Activated T-helper 2 cell treated with anti-CD3 and anti-CD28 coated beads, Interferon-gamma antibody, Interleukin-2, Interleukin-4, amounts not matched to agents 10 μg/mL and 5 μg/mL and 100 μg/mL, durations not matched to agents 14 hours and 24 hours and 36 hours (primary cell): ENCODE data around the gene CACNG4. TPM values are rescaled to one million over a fixed set of nuclear protein-coding genes. Genes with fewer than 3 reads are reported as not detected.
"Not testable (repeated sequence)": the region's sequence is repeated elsewhere in the genome, so short reads cannot be mapped to it uniquely, and the experiment has no call there.

Experiments
- DNase-seq: peaks from one replicate; pipeline ENCODE4 v3.0.0; 2021; ENCODE audit warnings: low spot score
- H3K27ac Mint-ChIP-seq: one replicate; pipeline ENCODE4 v1.8.0; 2021; ENCODE audit warnings: mixed read lengths
- H3K27me3 Mint-ChIP-seq: one replicate; pipeline ENCODE4 v1.8.0; 2021; ENCODE audit warnings: low read depth, mixed read lengths
- H3K36me3 Mint-ChIP-seq: one replicate; pipeline ENCODE4 v1.8.0; 2021; ENCODE audit warnings: low read depth, mixed read lengths
- H3K4me1 Mint-ChIP-seq: one replicate; pipeline ENCODE4 v1.8.0; 2021; ENCODE audit warnings: low read depth, mixed read lengths
- H3K4me3 Mint-ChIP-seq: one replicate; pipeline ENCODE4 v1.8.0; 2021; ENCODE audit warnings: low read depth, mild to moderate bottlenecking, moderate library complexity, mixed read lengths
- H3K9me3 Mint-ChIP-seq: one replicate; pipeline ENCODE4 v1.8.0; 2021; ENCODE audit warnings: mixed read lengths
- intact Hi-C: fragments of 100-400 bp; cut with micrococcal nuclease; formaldehyde crosslinking; loops from one replicate; pipeline ENCODE4 v1.15.1; 2023
- total RNA-seq: library from RNA; stranded (reverse); gene quantifications from 2 replicates; pipeline ENCODE4 v1.2.3, GENCODE V29; 2022

Gene CACNG4
- total RNA-seq, 1 donor from 2014 or later, result not detected

DNA sequence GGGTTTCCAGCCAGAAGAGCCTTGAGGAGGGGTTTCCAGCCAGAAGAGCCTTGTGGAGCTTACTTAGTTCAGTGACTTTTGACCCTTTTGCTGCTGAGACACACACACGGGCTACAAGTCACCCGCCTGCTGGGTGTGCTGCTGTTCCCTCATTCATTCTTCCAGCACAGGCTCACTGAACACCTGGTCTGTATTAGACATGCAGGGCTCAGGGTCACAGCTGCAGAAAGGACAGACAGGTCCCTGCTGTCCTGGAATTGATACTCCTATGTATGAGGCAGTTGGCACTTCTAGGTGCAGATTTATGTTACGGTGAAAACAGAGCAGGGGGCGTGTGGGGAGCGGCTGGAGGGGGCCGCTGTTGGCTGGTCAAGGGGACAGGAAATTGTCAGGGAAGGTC lies 6.8 kb downstream of the CACNG4 start:
- Mint-ChIP-seq H3K4me1 (peaks cover 2% of the 10 kb centered on the region), H3K27me3 (peaks cover 30% of the 10 kb centered on the region), H3K4me3 (no peak overlapping the region), H3K27ac (no peak overlapping the region), H3K36me3 (no peaks in the 10 kb centered on the region), H3K9me3 (no peaks in the 10 kb centered on the region)
- intact Hi-C loops, result no loop called here
- DNase-seq, result no peak

- Mint-ChIP-seq H3K27me3 (peaks cover 29% of the 10 kb centered on the region), H3K36me3 (no peaks in the 10 kb centered on the region), H3K9me3 (no peaks in the 10 kb centered on the region), H3K4me1 (no peaks in the 10 kb centered on the region), H3K4me3 (no peak overlapping the region), H3K27ac (no peak overlapping the region)
- intact Hi-C loops, result no loop called here
- DNase-seq, result no peak
These were observed 7.4 kb downstream of the CACNG4 start for GRCh38 chr17:66971730-66972441.

- H3K4me3 Mint-ChIP-seq, H3K27ac Mint-ChIP-seq, intact Hi-C loops, H3K36me3 Mint-ChIP-seq, H3K4me1 Mint-ChIP-seq, DNase-seq, H3K9me3 Mint-ChIP-seq: not testable (repeated sequence)
- peaks cover 29% of the 10 kb centered on the region for H3K27me3 Mint-ChIP-seq
These were observed 7.9 kb downstream of the CACNG4 start for GRCh38 chr17:66972442-66972830.

DNA sequence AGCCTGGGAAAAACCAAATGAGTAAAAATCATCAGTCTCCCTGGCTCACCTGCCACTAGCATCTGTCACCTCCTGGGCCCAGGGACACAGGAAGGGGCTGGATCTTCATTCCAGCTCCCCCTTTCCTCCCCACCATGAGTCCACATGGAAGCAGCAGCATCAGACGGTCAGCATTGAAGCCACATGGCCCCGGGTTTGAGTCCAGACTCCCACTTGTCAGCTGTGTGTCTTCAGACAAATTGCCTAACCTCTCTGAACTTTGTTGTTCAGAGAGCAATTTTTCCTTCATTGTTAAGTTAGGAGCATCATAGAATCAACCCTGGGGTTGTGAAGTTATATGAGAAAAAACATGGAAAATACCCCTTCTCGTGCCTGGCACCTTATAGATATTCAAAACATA lies 10.7 kb downstream of the CACNG4 start:
- DNase-seq, result no peak
- Mint-ChIP-seq H3K27me3 (peaks cover 22% of the 10 kb centered on the region), H3K36me3 (no peaks in the 10 kb centered on the region), H3K27ac (no peak overlapping the region), H3K4me3 (no peak overlapping the region), H3K9me3 (no peaks in the 10 kb centered on the region), H3K4me1 (no peaks in the 10 kb centered on the region)
- intact Hi-C loops, result no loop called here

DNA sequence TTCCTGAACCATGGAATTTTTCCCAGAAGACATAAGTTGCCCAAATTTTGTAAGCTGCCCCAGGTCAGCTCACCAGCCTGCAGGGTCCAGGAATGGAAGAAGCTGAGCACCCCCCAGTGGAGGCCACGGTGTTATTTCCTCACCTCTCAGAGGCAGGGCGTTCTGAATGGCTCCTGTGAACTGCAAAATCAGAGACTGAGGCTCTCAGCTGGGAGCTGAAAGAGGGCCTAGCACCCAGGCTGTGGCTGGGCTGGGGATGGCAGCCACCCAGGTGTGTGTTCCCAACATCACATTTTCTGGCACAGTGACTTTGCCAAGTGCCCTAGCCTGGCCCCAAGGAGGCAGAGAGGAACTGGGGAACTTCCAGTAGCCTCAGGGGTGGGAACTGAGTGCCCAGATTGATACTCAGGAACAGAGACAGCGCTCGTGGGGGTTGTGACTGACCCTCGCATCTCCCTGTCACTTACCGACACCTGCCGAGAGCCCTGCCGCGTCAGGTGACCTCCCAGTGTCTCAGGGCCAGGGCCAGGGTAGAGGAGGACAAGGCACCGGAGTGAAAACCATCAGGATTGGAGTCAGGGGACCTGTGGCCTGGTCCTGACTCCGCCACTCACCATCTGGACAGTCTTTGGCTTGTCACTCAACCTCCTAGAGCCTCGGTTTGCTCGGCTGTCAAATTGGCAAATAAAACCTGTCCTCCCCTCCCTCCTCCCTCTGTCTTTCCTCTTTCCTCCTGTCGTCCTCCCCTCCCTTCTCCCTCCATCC lies 11.3 kb downstream of the CACNG4 start:
- no peak for DNase-seq
- Mint-ChIP-seq H3K9me3 (no peaks in the 10 kb centered on the region), H3K36me3 (no peaks in the 10 kb centered on the region), H3K4me1 (no peaks in the 10 kb centered on the region), H3K27ac (no peak overlapping the region), H3K27me3 (peaks cover 22% of the 10 kb centered on the region), H3K4me3 (no peak overlapping the region)
- intact Hi-C loops, result no loop called here

- Mint-ChIP-seq H3K27ac (no peak overlapping the region), H3K4me3 (no peak overlapping the region), H3K9me3 (no peaks in the 10 kb centered on the region), H3K27me3 (peaks cover 25% of the 10 kb centered on the region), H3K36me3 (no peaks in the 10 kb centered on the region), H3K4me1 (no peaks in the 10 kb centered on the region)
- DNase-seq, result no peak
- intact Hi-C loops, result no loop called here
These were observed 11.8 kb downstream of the CACNG4 start for GRCh38 chr17:66976379-66976663.

- peaks cover 21% of the 10 kb centered on the region for H3K27me3 Mint-ChIP-seq
- no peaks in the 10 kb centered on the region for H3K9me3 Mint-ChIP-seq
- intact Hi-C loops, result no loop called here
- no peaks in the 10 kb centered on the region for H3K4me1 Mint-ChIP-seq
- no peaks in the 10 kb centered on the region for H3K36me3 Mint-ChIP-seq
- no peak overlapping the region for H3K4me3 Mint-ChIP-seq
- H3K27ac Mint-ChIP-seq, result no peak overlapping the region
- no peak for DNase-seq
These were observed 12.3 kb downstream of the CACNG4 start for GRCh38 chr17:66976781-66977201.

DNA sequence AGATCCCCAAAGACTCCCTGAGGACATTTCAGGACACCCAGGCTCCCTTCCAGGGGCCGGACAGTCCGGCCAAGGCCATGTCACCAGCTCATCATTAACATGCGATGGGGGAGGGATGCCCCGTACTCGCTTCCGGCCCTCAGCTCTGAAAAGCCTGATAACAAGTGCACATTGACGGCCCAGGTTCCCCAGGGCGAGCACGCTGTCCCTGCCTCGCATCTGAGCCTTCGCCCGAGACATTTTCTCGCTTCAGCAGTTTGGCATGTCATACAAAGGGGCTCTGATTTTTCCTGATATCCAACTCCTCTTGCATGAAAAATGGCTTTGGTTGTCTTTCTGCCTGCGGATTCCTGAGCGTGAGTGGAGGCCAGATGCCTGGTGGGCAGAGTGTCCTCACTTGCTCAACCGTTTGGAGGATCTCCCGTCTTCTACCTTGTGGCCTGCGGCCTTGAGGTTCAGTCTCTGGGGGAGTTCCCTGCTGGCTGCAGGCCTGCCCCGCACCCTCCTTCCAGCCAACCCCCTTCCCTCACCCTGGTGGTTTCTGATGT lies 14.1 kb downstream of the CACNG4 start:
- Mint-ChIP-seq H3K4me1 (no peaks in the 10 kb centered on the region), H3K27ac (no peak overlapping the region), H3K4me3 (no peak overlapping the region), H3K36me3 (no peaks in the 10 kb centered on the region), H3K27me3 (peaks cover 23% of the 10 kb centered on the region), H3K9me3 (no peaks in the 10 kb centered on the region)
- no peak for DNase-seq
- intact Hi-C loops, result no loop called here

- H3K27ac Mint-ChIP-seq, result no peak overlapping the region
- DNase-seq, result no peak
- intact Hi-C loops, result no loop called here
- no peaks in the 10 kb centered on the region for H3K36me3 Mint-ChIP-seq
- no peak overlapping the region for H3K4me3 Mint-ChIP-seq
- H3K4me1 Mint-ChIP-seq, result no peaks in the 10 kb centered on the region
- peaks cover 25% of the 10 kb centered on the region for H3K27me3 Mint-ChIP-seq
- no peaks in the 10 kb centered on the region for H3K9me3 Mint-ChIP-seq
These were observed 16.4 kb downstream of the CACNG4 start for GRCh38 chr17:66980896-66981295.

DNA sequence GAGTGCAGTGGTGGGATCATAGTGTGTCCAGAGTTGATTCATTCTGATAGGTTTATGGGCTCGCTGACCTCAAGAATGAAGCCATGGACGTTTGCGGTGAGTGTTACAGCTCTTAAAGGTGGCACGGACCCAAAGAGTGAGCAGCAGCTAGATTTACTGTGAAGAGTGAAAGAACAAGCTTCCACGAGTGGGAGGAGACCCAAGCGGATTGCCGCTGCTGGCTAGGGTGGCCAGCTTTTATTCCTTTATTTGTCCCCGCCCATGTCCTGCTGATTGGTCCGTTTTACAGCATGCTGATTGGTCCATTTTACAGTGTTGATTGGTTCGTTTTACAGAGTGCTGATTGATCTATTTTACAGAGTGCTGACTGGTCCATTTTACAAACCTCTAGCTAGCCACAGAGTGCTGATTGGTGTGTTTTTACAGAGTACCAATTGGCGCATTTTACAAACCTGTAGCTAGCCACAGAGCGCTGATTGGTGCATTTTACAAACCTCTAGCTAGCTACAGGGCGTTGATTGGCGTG lies 17.5 kb downstream of the CACNG4 start:
- H3K27ac Mint-ChIP-seq, result no peak overlapping the region
- H3K4me3 Mint-ChIP-seq, result no peak overlapping the region
- no peak for DNase-seq
- no peaks in the 10 kb centered on the region for H3K4me1 Mint-ChIP-seq
- no peaks in the 10 kb centered on the region for H3K36me3 Mint-ChIP-seq
- peaks cover 24% of the 10 kb centered on the region for H3K27me3 Mint-ChIP-seq
- H3K9me3 Mint-ChIP-seq, result no peaks in the 10 kb centered on the region
- intact Hi-C loops, result no loop called here

DNA sequence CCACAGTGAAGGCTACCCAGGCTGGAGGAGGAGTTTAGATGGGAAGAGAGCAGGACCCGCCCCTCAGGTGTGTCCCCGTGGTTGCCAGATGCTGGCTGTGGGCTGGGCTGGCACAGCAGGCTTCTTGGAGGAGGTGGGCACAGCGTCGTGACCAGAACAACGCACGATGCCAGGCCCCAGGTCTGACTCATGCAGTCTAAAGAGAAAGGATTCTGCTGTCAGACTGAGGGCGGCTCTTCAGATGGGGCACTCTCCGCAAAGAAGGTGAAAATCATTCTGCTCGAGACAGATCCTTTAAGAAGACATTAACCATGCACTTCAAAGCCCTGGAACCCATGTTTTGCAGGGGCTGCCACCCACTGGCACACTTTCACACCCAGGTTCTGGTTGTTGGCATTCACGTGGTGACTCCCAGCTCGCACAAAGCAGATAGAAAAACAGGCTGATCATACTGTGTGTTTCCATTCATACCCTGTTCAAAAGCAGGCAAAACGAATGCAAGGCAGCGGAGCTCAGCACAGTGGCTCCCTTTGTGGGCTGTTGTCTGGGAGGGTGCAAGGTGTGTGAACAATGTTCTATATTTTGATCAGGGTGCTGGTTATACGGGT lies 19.0 kb downstream of the CACNG4 start:
- peaks cover 25% of the 10 kb centered on the region for H3K27me3 Mint-ChIP-seq
- no peak for DNase-seq
- H3K4me1 Mint-ChIP-seq, result no peaks in the 10 kb centered on the region
- no peak overlapping the region for H3K27ac Mint-ChIP-seq
- H3K36me3 Mint-ChIP-seq, result no peaks in the 10 kb centered on the region
- intact Hi-C loops, result no loop called here
- no peak overlapping the region for H3K4me3 Mint-ChIP-seq
- H3K9me3 Mint-ChIP-seq, result no peaks in the 10 kb centered on the region

DNA sequence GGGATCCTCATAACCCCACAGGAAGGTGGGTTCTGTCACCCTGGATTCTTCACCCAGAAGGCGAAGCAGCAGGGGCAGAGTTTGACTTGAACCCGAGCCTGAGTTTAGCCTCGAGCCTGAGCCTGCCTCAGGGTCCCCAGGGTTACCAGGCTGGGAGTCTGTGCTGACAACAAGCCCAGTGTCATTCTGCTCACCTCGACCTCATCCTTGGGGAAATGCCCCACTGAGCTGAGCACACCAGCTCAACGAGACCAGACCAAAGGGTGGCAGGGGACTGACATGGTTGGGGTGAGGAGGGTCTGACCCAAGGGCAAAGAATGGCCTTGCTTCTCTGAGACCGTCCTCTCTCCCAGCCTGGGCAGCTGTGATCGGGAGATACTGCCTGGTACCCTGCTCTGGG lies 20.2 kb downstream of the CACNG4 start:
- Mint-ChIP-seq H3K4me3 (no peak overlapping the region), H3K9me3 (no peaks in the 10 kb centered on the region), H3K27me3 (peaks cover 26% of the 10 kb centered on the region), H3K27ac (no peak overlapping the region), H3K36me3 (no peaks in the 10 kb centered on the region), H3K4me1 (no peaks in the 10 kb centered on the region)
- DNase-seq, result no peak
- intact Hi-C loops, result no loop called here
